ENCODE results near the gene CNGA4. TPM values are rescaled to one million over a fixed set of nuclear protein-coding genes. Genes with fewer than 3 reads are reported as not detected.
A peak's percentile ranks its signal among the peaks of the same experiment; 100 is the strongest.
"Not testable (repeated sequence)": the region's sequence is repeated elsewhere in the genome, so short reads cannot be mapped to it uniquely, and the experiment has no call there.

Gene CNGA4
- total RNA-seq, 2 experiments from 2014 or later: not detected

- H3K4me1 Mint-ChIP-seq (ENCODE audit: low read depth): not testable (repeated sequence)
Measured at GRCh38 chr11:6248897-6249296, 10.0 kb downstream of the CNGA4 start.

GRCh38 chr11:6249770-6250555 is 11.1 kb downstream of the CNGA4 start:
- H3K9me3 Mint-ChIP-seq: no peaks in the 10 kb centered on the region
- no peaks in the 10 kb centered on the region for H3K36me3 Mint-ChIP-seq
- intact Hi-C loops (cut with micrococcal nuclease): no loop called here
- DNase-seq: no peak
- ChIA-PET POLR2A (no interaction called here), CTCF (interaction anchor here (0.6 to 10.3 kb wide), 14 partner anchors 8 to 1356 kb away, joined by 3 to 183 read pairs (median 6); partner anchors contain the start of genes CCKBR and CNGA4)
- no peaks in the 10 kb centered on the region for H3K4me1 Mint-ChIP-seq (ENCODE audit: low read depth)
- no peak overlapping the region for H3K27ac Mint-ChIP-seq
- no peaks in the 10 kb centered on the region for H3K27me3 Mint-ChIP-seq
- no peak overlapping the region for H3K4me3 Mint-ChIP-seq

More at GRCh38 chr11:6248897-6249296, 10.0 kb downstream of the CNGA4 start:
- DNase-seq; H3K9me3 Mint-ChIP-seq; POLR2A ChIA-PET; H3K36me3 Mint-ChIP-seq; intact Hi-C loops (cut with micrococcal nuclease); H3K27ac Mint-ChIP-seq; H3K4me3 Mint-ChIP-seq; H3K27me3 Mint-ChIP-seq: not testable (repeated sequence)
- CTCF ChIA-PET: interaction anchor here (0.6 to 9.0 kb wide), 5 partner anchors 12 to 1679 kb away, joined by 4 to 183 read pairs (median 35); partner anchors contain the start of gene CNGA4

- Mint-ChIP-seq H3K4me3 (no peak overlapping the region), H3K9me3 (no peaks in the 10 kb centered on the region), H3K27me3 (no peaks in the 10 kb centered on the region), H3K36me3 (no peaks in the 10 kb centered on the region), H3K4me1 (ENCODE audit: low read depth) (no peaks in the 10 kb centered on the region), H3K27ac (no peak overlapping the region)
- ChIA-PET POLR2A (no interaction called here), CTCF (interaction anchor here (0.7 to 10.3 kb wide), 25 partner anchors 9 to 391 kb away, joined by 3 to 183 read pairs (median 6); partner anchors contain the start of genes ARFIP2, CAVIN3, CCKBR and CNGA4)
- DNase-seq: peak; percentile 74
- intact Hi-C loops (cut with micrococcal nuclease): loop anchor here (1.0 kb wide), 2 partner anchors 64 to 102 kb away; no protein-coding TSS in a partner anchor
Measured at GRCh38 chr11:6251120-6251733, 12.3 kb downstream of the CNGA4 start.

GRCh38 chr11:6251990-6252473 is 13.1 kb downstream of the CNGA4 start:
- POLR2A ChIA-PET: no interaction called here
- Mint-ChIP-seq H3K27ac (no peak overlapping the region), H3K4me1 (ENCODE audit: low read depth) (no peaks in the 10 kb centered on the region), H3K36me3 (no peaks in the 10 kb centered on the region), H3K9me3 (no peaks in the 10 kb centered on the region), H3K4me3 (no peak overlapping the region), H3K27me3 (no peaks in the 10 kb centered on the region)
- DNase-seq: no peak
- intact Hi-C loops (cut with micrococcal nuclease): loop anchor here (1.0 kb wide), 2 partner anchors 63 to 101 kb away; no protein-coding TSS in a partner anchor
- CTCF ChIA-PET: interaction anchor here (1.0 to 10.3 kb wide), 16 partner anchors 9 to 230 kb away, joined by 3 to 183 read pairs (median 10); partner anchors contain the start of genes ARFIP2, CCKBR, CNGA4 and TIMM10B

GRCh38 chr11:6253197-6253596 is 14.3 kb downstream of the CNGA4 start:
- no peaks in the 10 kb centered on the region for H3K9me3 Mint-ChIP-seq

GRCh38 chr11:6258141-6258540 is 19.3 kb downstream of the CNGA4 start:
- CTCF ChIA-PET: interaction anchor here (0.6 to 10.3 kb wide), 5 partner anchors 8 to 104 kb away, joined by 3 to 121 read pairs (median 4); no protein-coding TSS in a partner anchor
- H3K9me3 Mint-ChIP-seq: no peaks in the 10 kb centered on the region
- intact Hi-C loops (cut with micrococcal nuclease): no loop called here
- POLR2A ChIA-PET: no interaction called here
- peaks cover 10% of the 10 kb centered on the region for H3K27me3 Mint-ChIP-seq
- no peaks in the 10 kb centered on the region for H3K36me3 Mint-ChIP-seq
- no peaks in the 10 kb centered on the region for H3K4me1 Mint-ChIP-seq (ENCODE audit: low read depth)
- H3K4me3 Mint-ChIP-seq: no peak overlapping the region
- H3K27ac Mint-ChIP-seq: no peak overlapping the region
- DNase-seq: no peak

More at GRCh38 chr11:6253197-6253596, 14.3 kb downstream of the CNGA4 start:
- intact Hi-C loops (cut with micrococcal nuclease): no loop called here
- Mint-ChIP-seq H3K4me3 (no peak overlapping the region), H3K36me3 (no peaks in the 10 kb centered on the region), H3K4me1 (ENCODE audit: low read depth) (no peaks in the 10 kb centered on the region), H3K27me3 (peaks cover 5% of the 10 kb centered on the region), H3K27ac (no peak overlapping the region)
- no peak for DNase-seq
- ChIA-PET POLR2A (no interaction called here), CTCF (interaction anchor here (0.6 to 10.3 kb wide), 10 partner anchors 15 to 278 kb away, joined by 3 to 183 read pairs (median 10); partner anchors contain the start of gene CNGA4)

GRCh38 chr11:6258571-6259081 is 19.7 kb downstream of the CNGA4 start:
- Mint-ChIP-seq H3K27me3 (peaks cover 11% of the 10 kb centered on the region), H3K4me1 (ENCODE audit: low read depth) (no peaks in the 10 kb centered on the region), H3K9me3 (no peaks in the 10 kb centered on the region), H3K27ac (no peak overlapping the region), H3K36me3 (no peaks in the 10 kb centered on the region), H3K4me3 (no peak overlapping the region)
- intact Hi-C loops (cut with micrococcal nuclease): loop anchor here (1.0 kb wide), 1 partner anchor 24 kb away; the partner anchor contains the start of gene FHIP1B
- ChIA-PET CTCF (interaction anchor here (0.6 to 10.3 kb wide), 6 partner anchors 8 to 103 kb away, joined by 3 to 121 read pairs (median 4); partner anchors contain the start of gene CAVIN3), POLR2A (no interaction called here)
- DNase-seq: peak; percentile 28

- POLR2A ChIA-PET: no interaction called here
- H3K27ac Mint-ChIP-seq: no peak overlapping the region
- no peak for DNase-seq
- peaks cover 19% of the 10 kb centered on the region for H3K27me3 Mint-ChIP-seq
- CTCF ChIA-PET: interaction anchor here (0.7 to 5.4 kb wide), 10 partner anchors 9 to 183 kb away, joined by 3 to 38 read pairs (median 5); partner anchors contain the start of gene CAVIN3
- H3K9me3 Mint-ChIP-seq: no peaks in the 10 kb centered on the region
- intact Hi-C loops (cut with micrococcal nuclease): no loop called here
- no peak overlapping the region for H3K4me3 Mint-ChIP-seq
- H3K4me1 Mint-ChIP-seq (ENCODE audit: low read depth): no peaks in the 10 kb centered on the region
- no peaks in the 10 kb centered on the region for H3K36me3 Mint-ChIP-seq
Measured at GRCh38 chr11:6260207-6260726, 21.4 kb downstream of the CNGA4 start.

- Mint-ChIP-seq H3K27me3 (peaks cover 12% of the 10 kb centered on the region), H3K9me3 (no peaks in the 10 kb centered on the region), H3K36me3 (no peaks in the 10 kb centered on the region), H3K27ac (no peak overlapping the region), H3K4me1 (ENCODE audit: low read depth) (no peaks in the 10 kb centered on the region), H3K4me3 (no peak overlapping the region)
- no peak for DNase-seq
- CTCF ChIA-PET: interaction anchor here (5.4 kb wide), 1 partner anchor 13 kb away, joined by 38 read pairs; no protein-coding TSS in a partner anchor
- intact Hi-C loops (cut with micrococcal nuclease): no loop called here
- POLR2A ChIA-PET: no interaction called here
Measured at GRCh38 chr11:6263662-6264061, 24.8 kb downstream of the CNGA4 start.

GRCh38 chr11:6268820-6269219 is 29.9 kb downstream of the CNGA4 start:
- no peaks in the 10 kb centered on the region for H3K36me3 Mint-ChIP-seq
- intact Hi-C loops (cut with micrococcal nuclease): no loop called here

GRCh38 chr11:6269994-6270393 is 31.1 kb downstream of the CNGA4 start:
- Mint-ChIP-seq H3K4me1 (ENCODE audit: low read depth) (no peaks in the 10 kb centered on the region), H3K36me3 (no peaks in the 10 kb centered on the region), H3K4me3 (no peak overlapping the region), H3K27ac (no peak overlapping the region), H3K9me3 (no peaks in the 10 kb centered on the region), H3K27me3 (peaks cover 28% of the 10 kb centered on the region)
- POLR2A ChIA-PET: interaction anchor here (1.2 kb wide), 1 partner anchor 83 kb away, joined by 3 read pairs; no protein-coding TSS in a partner anchor
- DNase-seq: peak; percentile 17
- CTCF ChIA-PET: interaction anchor here (1.0 kb wide), 1 partner anchor 82 kb away, joined by 3 read pairs; no protein-coding TSS in a partner anchor
- intact Hi-C loops (cut with micrococcal nuclease): no loop called here

More at GRCh38 chr11:6268820-6269219, 29.9 kb downstream of the CNGA4 start:
- peaks cover 24% of the 10 kb centered on the region for H3K27me3 Mint-ChIP-seq
- H3K4me3 Mint-ChIP-seq: no peak overlapping the region
- H3K4me1 Mint-ChIP-seq (ENCODE audit: low read depth): no peaks in the 10 kb centered on the region
- DNase-seq: no peak
- CTCF ChIA-PET: interaction anchor here (1.7 to 1.8 kb wide), 3 partner anchors 11 to 94 kb away, joined by 4 to 12 read pairs (median 9); no protein-coding TSS in a partner anchor
- no peak overlapping the region for H3K27ac Mint-ChIP-seq
- H3K9me3 Mint-ChIP-seq: no peaks in the 10 kb centered on the region
- POLR2A ChIA-PET: no interaction called here
